Right lobe of liver (tissue), 6 donors: ENCODE data around the gene PDX1. TPM values are rescaled to one million over a fixed set of nuclear protein-coding genes. Genes with fewer than 3 reads are reported as not detected.

Experiments
- ATAC-seq, 4 donors: fragments of 200-7000 bp; cut with Tn5 transposase; one replicate each; pipeline ENCODE4 v1.9.1; 2020; ENCODE audit warnings: mild to moderate bottlenecking in 4 of 4, moderate library complexity in 4 of 4
- DNase-seq, 3 donors: peaks; one replicate each; pipeline ENCODE4 v3.0.0-alpha.2; 2020
- H3K27ac ChIP-seq, 3 donors: fragments of 200-600 bp; one replicate each; pipeline ENCODE4 v1.8.0; 2022
- H3K27me3 ChIP-seq, 2 donors: fragments of 200-600 bp; one replicate each; pipeline ENCODE4 v1.8.0; 2022
- H3K36me3 ChIP-seq, 4 donors: fragments of 200-600 bp; sonication (generic) in 1 of 4; one replicate each; pipeline versions ENCODE4 v1.5.1 to v1.8.0; 2017 to 2022; ENCODE audit warnings: control low read depth in 1 of 4
- H3K4me1 ChIP-seq, 4 donors: fragments of 200-600 bp; sonication (generic) in 1 of 4; one replicate each; pipeline versions ENCODE4 v1.5.1 to v1.8.0; 2017 to 2022; ENCODE audit warnings: control low read depth in 1 of 4
- H3K4me3 ChIP-seq, 3 donors: fragments of 200-600 bp; one replicate each; pipeline ENCODE4 v1.8.0; 2022
- H3K9me3 ChIP-seq, 4 donors: fragments of 200-600 bp; sonication (generic) in 1 of 4; one replicate each; pipeline versions ENCODE4 v1.5.1 to v1.8.0; 2017 to 2022; ENCODE audit warnings: control low read depth in 1 of 4
- CTCF ChIP-seq, 4 donors: fragments of 200-600 bp in 3 of 4; fragments of 450-650 bp in 1 of 4; IDR thresholded peaks; one replicate each; pipeline versions ENCODE4 v1.5.1 to v1.8.0; 2016 to 2022; ENCODE audit warnings: antibody characterized with exemption in 4 of 4, mild to moderate bottlenecking in 2 of 4
- POLR2A ChIP-seq: fragments of 450-650 bp; IDR thresholded peaks from one replicate; pipeline ENCODE4 v1.6.1; 2017; ENCODE audit warnings: antibody characterized with exemption, mild to moderate bottlenecking
- WGBS: methylation state at CpG from one replicate; pipeline ENCODE4 v1.1.6; 2018; ENCODE audit warnings: low coverage, low lambda C conversion rate; ENCODE audit not compliant: insufficient coverage; ENCODE audit errors: missing lambda C conversion rate; 5-methylcytosine and 5-hydroxymethylcytosine counted together
- intact Hi-C, 2 donors: fragments of 100-400 bp; cut with DNase I; formaldehyde crosslinking; loops; one replicate each; pipeline versions ENCODE4 v1.11.2 to v1.14.1; 2022
- total RNA-seq, 6 experiments: library from RNA; depleted of rRNA in 2 of 6; stranded (reverse); fragments of >200 nt in 2 of 6; fragmentation: NEBNext Ultra II Directional in 3 of 6; extraction: Animal tissue kit (Norgen Biotek cat#: 25700) in 3 of 6; gene quantifications; one replicate each; pipeline versions ENCODE4 v1.1.0 to v1.2.4, GENCODE V29; 2016 to 2023
- donor health status: DM: no; HTN: yes; CAD: no.
- donor health status: DM: no; HTN: no; CAD: no.
- donor health status: DM: no; HTN: no; CAD: no.
- donor health status: DM: no; HTN: yes; CAD: no.
- donor health status: DM: no; HTN: yes; CAD: no.

PDX1 gene
- total RNA-seq, 6 experiments from 2014 or later: 0.06 to 0.66 (median 0.21) TPM; not detected in 2

GRCh38 chr13:27933580-27934328 is 14.0 kb downstream of the PDX1 start:
- DNase-seq (no peak), ATAC-seq (no peak)
- Histone ChIP-seq H3K36me3 (no peaks in the 10 kb centered on the region), H3K27me3 (peaks cover 4 to 15% of the 10 kb centered on the region in 2 donors), H3K9me3 (no peaks in the 10 kb centered on the region), H3K4me1 (no peaks in the 10 kb centered on the region), H3K27ac (no peak overlapping the region), H3K4me3 (no peak overlapping the region)
- intact Hi-C loops: no loop called here
- TF ChIP-seq POLR2A (no peak), CTCF (IDR thresholded peaks at IDR 0.05) (no peak)
- 77% methylated on average over 2 of the region's 2 CpGs for WGBS

GRCh38 chr13:27942972-27943371 is 23.2 kb downstream of the PDX1 start:
- Histone ChIP-seq H3K4me3 (no peak overlapping the region), H3K27me3 (no peaks in the 10 kb centered on the region), H3K27ac (no peak overlapping the region), H3K36me3 (no peaks in the 10 kb centered on the region), H3K4me1 (no peaks in the 10 kb centered on the region), H3K9me3 (no peaks in the 10 kb centered on the region)
- WGBS: 76% methylated on average over 1 of the region's 1 CpG
- TF ChIP-seq CTCF (IDR thresholded peaks at IDR 0.05): no peak
- no peak for TF ChIP-seq POLR2A
- ATAC-seq (no peak), DNase-seq (no peak)
- intact Hi-C loops: no loop called here

GRCh38 chr13:27952876-27953675 is 33.3 kb downstream of the PDX1 start:
- Histone ChIP-seq H3K4me1 (peaks cover 0 to 11% (median 3%) of the 10 kb centered on the region in 4 donors), H3K36me3 (no peaks in the 10 kb centered on the region), H3K27ac (peak overlapping the region; percentile 89 to 98 (median 96)), H3K9me3 (no peaks in the 10 kb centered on the region), H3K4me3 (peak overlapping the region; percentile 55 to 67 (median 66)), H3K27me3 (no peaks in the 10 kb centered on the region)
- TF ChIP-seq POLR2A (no peak), CTCF (IDR thresholded peaks at IDR 0.05) (no peak)
- WGBS: 5% methylated on average over 24 of the region's 30 CpGs
- ATAC-seq (peak; percentile 65 to 75 (median 70)), DNase-seq (peak; percentile 74 to 88 (median 87))
- intact Hi-C loops: loop anchor here in 1 of 2 donors (5.0 kb wide), 1 partner anchor 121 kb away; no protein-coding TSS in a partner anchor

- no CpG with 5 or more reads among the region's 71 CpGs for WGBS
- DNase-seq (peak; percentile 85 to 88 (median 87)), ATAC-seq (peak; percentile 83 to 92 (median 90))
- Histone ChIP-seq H3K4me3 (peak overlapping the region; percentile 55 to 67 (median 66)), H3K27ac (peak overlapping the region; percentile 89 to 98 (median 96)), H3K27me3 (no peaks in the 10 kb centered on the region), H3K9me3 (no peaks in the 10 kb centered on the region), H3K4me1 (peaks cover 0 to 11% (median 3%) of the 10 kb centered on the region in 4 donors), H3K36me3 (no peaks in the 10 kb centered on the region)
- peak; percentile 47 for TF ChIP-seq POLR2A
- TF ChIP-seq CTCF (IDR thresholded peaks at IDR 0.05): peak; percentile 91 to 98 (median 94)
- intact Hi-C loops: loop anchor here in 1 of 2 donors (5.0 kb wide), 1 partner anchor 122 kb away; no protein-coding TSS in a partner anchor
Measured at GRCh38 chr13:27953676-27954405, 34.0 kb downstream of the PDX1 start.
